ENCODE data around the gene CABLES1.

Gene CABLES1

DNA sequence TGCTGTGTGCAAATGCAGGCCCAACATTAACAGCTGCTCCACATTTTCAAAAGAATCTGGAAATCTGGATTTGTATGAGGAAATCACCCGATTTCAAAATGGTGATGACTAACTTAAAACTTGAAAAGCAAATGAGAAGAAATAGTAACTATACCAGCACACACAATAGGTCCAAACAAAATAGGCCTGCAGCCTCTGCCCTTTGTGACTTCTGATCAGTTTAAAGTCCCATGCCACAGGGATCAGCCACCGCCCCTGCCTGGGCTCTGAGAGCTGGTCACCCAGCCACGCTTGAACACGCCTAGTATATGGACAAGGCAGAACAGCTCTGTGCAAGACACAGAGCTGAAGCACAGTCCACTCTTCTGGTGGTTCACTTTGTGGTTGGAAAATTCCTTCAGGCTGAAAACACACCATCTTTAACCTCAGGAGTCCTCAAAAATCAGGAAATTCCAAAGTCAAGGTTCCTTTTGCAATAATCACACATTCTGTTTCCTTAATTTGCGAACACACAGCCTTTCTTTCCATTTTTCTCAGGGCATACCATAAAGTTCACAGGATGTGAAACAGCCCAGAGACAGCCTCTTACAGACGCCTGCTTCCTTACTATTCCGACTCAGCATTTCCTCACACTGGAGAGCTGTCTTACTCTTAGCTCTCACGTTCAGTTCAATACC is 167.7 kb downstream of the CABLES1 start:
- no peaks in the 10 kb centered on the region for H3K36me3 ChIP-seq (ENCODE audit: low read depth)
- H3K9me3 ChIP-seq (ENCODE audit: severe bottlenecking) = no peaks in the 10 kb centered on the region
- H3K4me3 ChIP-seq (ENCODE audit: severe bottlenecking) = no peak overlapping the region
- ATAC-seq (ENCODE audit: low read depth) (peak; percentile 80), DNase-seq (ENCODE audit: low spot score) (no peak)
- H3K27ac ChIP-seq (ENCODE audit: poor library complexity, severe bottlenecking) = peak overlapping the region; percentile 87
- H3K4me1 ChIP-seq (ENCODE audit: insufficient read depth, poor library complexity, severe bottlenecking) = peaks cover 19% of the 10 kb centered on the region
- H3K27me3 ChIP-seq (ENCODE audit: insufficient read depth, poor library complexity, severe bottlenecking) = no peaks in the 10 kb centered on the region
- TF ChIP-seq, protein P1, sequence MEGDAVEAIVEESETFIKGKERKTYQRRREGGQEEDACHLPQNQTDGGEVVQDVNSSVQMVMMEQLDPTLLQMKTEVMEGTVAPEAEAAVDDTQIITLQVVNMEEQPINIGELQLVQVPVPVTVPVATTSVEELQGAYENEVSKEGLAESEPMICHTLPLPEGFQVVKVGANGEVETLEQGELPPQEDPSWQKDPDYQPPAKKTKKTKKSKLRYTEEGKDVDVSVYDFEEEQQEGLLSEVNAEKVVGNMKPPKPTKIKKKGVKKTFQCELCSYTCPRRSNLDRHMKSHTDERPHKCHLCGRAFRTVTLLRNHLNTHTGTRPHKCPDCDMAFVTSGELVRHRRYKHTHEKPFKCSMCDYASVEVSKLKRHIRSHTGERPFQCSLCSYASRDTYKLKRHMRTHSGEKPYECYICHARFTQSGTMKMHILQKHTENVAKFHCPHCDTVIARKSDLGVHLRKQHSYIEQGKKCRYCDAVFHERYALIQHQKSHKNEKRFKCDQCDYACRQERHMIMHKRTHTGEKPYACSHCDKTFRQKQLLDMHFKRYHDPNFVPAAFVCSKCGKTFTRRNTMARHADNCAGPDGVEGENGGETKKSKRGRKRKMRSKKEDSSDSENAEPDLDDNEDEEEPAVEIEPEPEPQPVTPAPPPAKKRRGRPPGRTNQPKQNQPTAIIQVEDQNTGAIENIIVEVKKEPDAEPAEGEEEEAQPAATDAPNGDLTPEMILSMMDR (IDR thresholded peaks at IDR 0.05; ENCODE audit: poor library complexity, severe bottlenecking) = no peak

DNA sequence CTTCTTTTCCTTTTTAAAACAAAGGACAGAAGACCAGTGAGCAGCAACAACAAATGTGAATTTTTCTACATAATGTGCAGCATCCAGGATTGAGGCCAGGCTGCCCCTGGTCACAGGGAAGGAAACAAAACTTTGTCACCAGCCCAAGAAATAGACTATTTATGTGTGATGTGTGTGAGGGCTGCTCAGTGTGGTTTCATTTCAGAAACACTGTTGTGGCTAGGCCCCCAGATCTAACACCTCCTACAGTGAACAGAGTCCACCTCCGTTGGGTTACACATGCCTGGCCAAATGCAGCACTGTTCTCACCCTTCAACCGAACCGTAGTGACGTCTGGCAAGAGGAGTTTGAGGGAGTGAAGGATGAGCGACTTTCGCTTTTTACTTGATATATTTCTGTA is 171.5 kb downstream of the CABLES1 start:
- DNase-seq (ENCODE audit: low spot score) (no peak), ATAC-seq (ENCODE audit: low read depth) (no peak)
- Histone ChIP-seq H3K9me3 (ENCODE audit: severe bottlenecking) (no peaks in the 10 kb centered on the region), H3K27me3 (ENCODE audit: insufficient read depth, poor library complexity, severe bottlenecking) (no peaks in the 10 kb centered on the region), H3K27ac (ENCODE audit: poor library complexity, severe bottlenecking) (no peak overlapping the region), H3K4me1 (ENCODE audit: insufficient read depth, poor library complexity, severe bottlenecking) (peaks cover 24% of the 10 kb centered on the region), H3K36me3 (ENCODE audit: low read depth) (no peaks in the 10 kb centered on the region), H3K4me3 (ENCODE audit: severe bottlenecking) (no peak overlapping the region)
- TF ChIP-seq, protein P1 (IDR thresholded peaks at IDR 0.05; ENCODE audit: poor library complexity, severe bottlenecking) = no peak

DNA sequence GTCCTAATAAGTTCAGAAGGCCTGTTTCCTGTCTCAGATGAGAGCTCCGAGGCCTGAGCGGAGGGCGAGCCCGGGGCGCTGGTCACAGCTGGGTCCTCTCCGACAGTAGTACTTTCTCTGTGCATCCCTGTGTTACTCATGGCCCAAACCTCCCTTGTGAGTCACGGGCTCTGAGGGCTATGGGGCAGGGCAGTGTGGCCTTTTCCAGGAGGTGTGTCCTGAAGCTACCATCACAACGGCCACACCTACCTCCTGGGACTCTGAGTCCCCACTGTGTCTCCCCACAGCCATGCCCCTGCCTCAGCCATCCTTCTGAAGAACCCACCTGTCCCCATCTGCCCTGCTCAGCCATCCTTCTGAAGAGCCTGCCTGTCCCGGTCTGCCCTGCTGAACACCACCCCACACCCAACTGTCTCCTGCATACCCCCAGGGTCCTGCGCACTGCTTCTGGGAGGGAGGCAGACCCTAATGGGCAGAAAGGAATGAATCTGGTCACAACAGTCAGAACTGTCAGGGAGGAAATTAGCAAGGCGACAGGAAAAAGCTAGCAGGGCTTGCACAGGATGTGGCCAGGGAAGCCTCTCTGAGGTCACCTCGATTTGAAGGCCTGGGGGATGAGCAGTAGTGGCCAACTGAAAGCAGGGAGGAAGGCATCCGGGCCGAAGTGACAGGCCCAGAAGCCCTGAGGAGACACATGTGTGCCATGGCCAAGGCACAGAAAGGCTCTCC is 172.4 kb downstream of the CABLES1 start:
- no peaks in the 10 kb centered on the region for H3K9me3 ChIP-seq (ENCODE audit: severe bottlenecking)
- ATAC-seq (ENCODE audit: low read depth) (peak; percentile 32; the same call in 2 of the 3 replicates), DNase-seq (ENCODE audit: low spot score) (no peak)
- peaks cover 30% of the 10 kb centered on the region for H3K4me1 ChIP-seq (ENCODE audit: insufficient read depth, poor library complexity, severe bottlenecking)
- no peaks in the 10 kb centered on the region for H3K27me3 ChIP-seq (ENCODE audit: insufficient read depth, poor library complexity, severe bottlenecking)
- no peak overlapping the region for H3K27ac ChIP-seq (ENCODE audit: poor library complexity, severe bottlenecking)
- H3K36me3 ChIP-seq (ENCODE audit: low read depth) = no peaks in the 10 kb centered on the region
- H3K4me3 ChIP-seq (ENCODE audit: severe bottlenecking) = no peak overlapping the region
- TF ChIP-seq, protein P1 (IDR thresholded peaks at IDR 0.05; ENCODE audit: poor library complexity, severe bottlenecking) = no peak

All from RWPE2 (cell line).